CD4-positive, alpha-beta T cell treated with Interleukin-17A for 4 hours (primary cell): ENCODE data around the gene TSHR.
A peak's percentile ranks its signal among the peaks of the same experiment; 100 is the strongest.
"Not testable (repeated sequence)": the region's sequence is repeated elsewhere in the genome, so short reads cannot be mapped to it uniquely, and the experiment has no call there.

ENCODE experiments used
- DNase-seq: peaks from one replicate; pipeline ENCODE4 v3.0.0-alpha.2; 2020; ENCODE audit warnings: mixed read lengths

TSHR gene

GRCh38 chr14:80955416-80955941, at the start of gene TSHR:
Gene TSHR, plus strand, starts transcription at chr14:80955621. Its CDS starts 60 bp downstream, at chr14:80955681.
- peak; percentile 37 for DNase-seq

- DNase-seq = no peak
These were observed 49.1 kb upstream of the TSHR start for GRCh38 chr14:80906336-80906735.

DNA sequence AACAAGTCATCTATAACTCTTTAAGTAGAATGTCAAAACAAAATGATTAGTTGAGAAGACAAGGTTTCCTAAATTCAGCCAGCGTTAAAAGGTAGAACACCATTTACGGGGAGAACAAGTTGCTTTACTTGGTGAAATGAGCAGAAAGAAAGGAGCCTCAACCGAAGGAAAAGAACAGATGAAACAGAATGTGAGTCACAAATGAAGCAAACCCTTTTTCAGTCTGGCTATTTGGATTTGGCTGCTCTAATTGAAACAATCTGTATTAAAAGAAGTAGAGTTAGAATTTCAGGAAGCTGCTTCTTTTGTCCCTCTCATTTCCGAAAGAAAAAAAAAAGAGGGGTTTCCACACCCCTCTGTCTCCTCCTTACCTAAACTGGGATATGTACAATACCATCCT, 48.5 kb upstream of the TSHR start:
- no peak for DNase-seq

DNA sequence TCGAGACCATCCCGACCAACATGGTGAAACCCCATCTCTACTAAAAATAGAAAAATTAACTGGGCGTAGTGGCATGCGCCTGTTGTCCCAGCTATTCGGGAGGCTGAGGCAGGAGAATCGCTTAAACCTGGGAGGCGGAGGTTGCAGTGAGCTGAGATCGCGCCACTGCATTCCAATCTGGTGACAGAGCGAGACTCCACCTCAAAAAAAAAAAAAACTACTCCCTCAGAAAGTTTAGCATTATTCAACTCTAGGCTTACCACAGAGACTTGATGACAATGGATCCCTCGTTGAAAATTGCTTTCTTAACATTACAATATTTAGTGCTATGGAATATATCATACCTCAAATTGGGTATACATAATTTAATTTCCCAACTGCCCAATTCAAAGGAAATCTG, 43.4 kb upstream of the TSHR start:
- DNase-seq = not testable (repeated sequence)

DNA sequence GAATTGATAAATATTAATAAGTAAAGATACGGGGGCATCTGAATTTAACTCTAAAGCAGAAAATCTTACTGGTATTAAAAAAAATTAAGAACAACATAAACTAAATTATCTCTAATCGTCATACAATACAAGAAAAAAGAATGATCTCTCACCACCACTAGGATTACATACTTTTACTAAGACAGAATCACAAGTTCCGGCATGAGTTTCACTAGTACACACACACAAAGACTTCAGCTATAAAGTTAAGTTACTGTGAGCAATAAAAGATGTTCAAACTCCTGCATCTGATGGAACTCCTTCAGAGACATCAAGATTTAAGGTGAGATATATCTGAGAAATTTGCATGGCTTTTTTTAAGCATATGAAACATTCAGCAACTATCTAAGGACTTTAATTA, 35.8 kb upstream of the TSHR start:
- no peak for DNase-seq

GRCh38 chr14:80923368-80923767, 32.1 kb upstream of the TSHR start:
- DNase-seq = no peak

DNA sequence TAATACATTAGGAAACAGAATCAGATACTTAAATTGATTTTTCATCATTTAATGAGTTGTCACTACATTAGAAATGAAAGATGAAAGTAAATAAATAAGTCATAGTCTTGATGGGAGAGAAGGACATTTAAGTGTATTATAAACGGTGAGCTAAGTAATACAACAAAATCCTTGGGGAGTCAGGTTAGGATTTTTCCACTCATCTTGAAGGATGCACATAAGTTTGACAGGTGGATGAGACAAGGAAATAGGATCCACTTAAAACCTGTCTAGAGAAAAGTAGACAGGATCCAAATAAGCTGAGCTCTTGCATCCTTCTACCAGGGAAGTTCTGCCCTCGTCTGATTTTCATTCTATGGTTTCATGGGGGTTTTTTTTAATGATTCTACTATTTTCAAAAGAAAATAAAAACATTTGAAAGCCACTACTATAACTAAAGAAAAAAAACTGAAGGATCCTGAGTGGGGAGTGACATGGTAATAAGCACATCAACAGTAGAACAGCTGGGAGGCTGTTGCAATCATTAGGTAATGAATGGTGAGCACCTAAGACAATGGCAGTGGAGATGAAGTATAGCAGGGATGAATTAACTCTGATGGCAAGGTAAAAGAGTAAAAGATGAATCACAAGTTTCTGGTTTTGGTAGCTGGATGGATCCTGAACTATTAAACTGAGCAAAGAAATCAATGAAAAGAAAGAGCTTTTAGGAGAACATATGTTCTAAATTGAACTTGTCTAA, 30.9 kb upstream of the TSHR start:
- no peak for DNase-seq

GRCh38 chr14:80926397-80927082, 28.9 kb upstream of the TSHR start:
- DNase-seq = no peak

DNA sequence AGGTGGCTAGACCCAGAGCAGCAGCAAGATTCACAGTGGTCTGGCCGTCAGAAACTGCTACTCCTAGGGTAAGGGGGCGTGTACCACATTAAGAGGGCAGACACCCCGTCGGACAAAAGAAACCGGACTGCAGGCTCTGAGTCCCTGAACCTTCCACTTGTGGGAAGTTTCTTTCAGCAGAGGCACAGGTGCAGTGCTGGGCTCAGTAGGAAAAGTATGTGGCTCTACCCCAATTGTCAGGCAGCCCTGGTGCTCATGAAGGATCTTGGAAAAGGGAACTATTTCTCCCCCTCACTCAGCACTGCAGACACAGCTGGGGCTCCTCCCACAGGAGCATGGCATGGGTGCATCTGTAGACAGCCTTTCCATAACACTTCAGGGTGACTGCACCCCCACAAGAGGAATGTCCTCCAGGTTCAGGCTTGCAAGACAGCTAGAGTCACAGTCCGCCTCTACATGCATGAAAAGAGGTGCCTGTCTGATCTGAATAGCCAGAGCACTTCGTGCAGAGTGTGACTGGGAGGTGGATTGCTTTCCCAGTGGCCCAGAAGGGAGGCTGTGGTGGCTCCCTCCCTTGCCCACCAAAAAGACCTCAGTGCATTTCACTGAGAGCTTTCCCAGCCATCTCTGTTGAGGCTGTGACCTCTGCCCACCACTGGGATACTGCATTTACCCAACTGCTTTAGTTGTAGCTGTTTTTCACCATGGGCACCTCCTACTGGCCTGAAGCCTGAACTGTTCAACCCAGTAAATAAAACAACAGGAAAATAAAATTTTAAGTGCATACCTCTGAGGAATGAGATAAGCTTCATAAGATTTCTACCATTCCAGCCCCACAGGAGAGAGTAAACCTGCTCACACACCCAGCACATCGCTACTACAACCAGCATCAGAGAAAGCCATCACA, 28.1 kb upstream of the TSHR start:
- DNase-seq = no peak

DNA sequence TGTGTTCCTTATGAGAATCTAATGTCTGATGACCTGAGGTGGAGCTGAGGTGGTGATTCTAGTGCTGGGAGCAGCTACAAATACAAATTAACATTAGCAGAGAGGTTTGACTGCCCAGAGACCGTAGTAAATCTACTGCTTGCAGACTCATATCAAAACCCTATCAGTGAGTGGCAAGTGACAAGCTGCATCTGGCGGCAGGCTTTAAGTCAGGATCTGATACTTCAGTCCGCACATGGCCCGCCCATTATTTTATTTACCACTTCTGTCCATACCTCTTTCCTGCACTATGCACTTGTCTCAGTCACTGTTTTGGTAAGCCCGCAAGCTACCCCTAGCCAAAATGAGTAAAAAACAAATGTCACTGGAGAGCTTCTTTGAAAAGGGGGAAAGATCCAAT, 25.3 kb upstream of the TSHR start:
- no peak for DNase-seq

- DNase-seq = peak; percentile 56
These were observed 24.5 kb upstream of the TSHR start for GRCh38 chr14:80930836-80931389.

DNA sequence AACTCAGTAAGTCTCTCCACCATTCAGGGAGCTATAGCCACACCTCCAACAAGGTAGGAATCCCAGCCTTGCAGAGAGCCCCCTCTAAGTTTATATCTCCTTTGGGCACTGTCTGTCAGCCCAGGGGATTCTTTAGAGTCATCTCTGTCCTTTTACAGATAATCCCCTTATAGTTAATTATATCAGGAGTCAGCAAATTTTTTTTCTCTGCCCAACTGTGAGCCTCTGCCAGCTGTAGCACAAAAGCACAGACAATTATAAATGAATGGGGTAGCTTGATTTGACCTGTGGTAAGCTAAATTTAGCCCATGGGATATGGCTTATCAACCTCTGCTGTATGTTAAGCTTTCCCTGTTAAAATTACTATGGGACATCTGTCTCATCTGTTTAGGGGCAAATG, 22.1 kb upstream of the TSHR start:
- no peak for DNase-seq

DNA sequence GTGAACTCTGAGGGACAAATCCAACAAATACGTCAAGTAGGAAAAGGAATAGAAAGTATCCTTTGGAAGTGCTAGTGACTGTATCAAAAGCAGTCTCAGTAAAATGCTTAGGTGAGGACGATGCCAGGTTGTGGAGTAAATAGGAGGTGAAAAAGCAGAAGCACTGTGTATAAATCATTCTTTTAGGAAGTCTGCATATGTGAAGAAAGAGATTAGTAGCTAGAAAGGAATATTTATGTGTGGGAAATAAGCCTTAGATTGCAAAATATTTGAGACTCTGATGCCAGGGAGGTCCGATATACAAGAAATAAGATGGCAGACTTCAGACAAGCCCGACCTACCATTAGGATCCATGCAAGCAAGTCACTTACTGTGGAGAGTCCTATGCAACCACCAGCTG, 21.7 kb upstream of the TSHR start:
- DNase-seq = no peak

GRCh38 chr14:80940146-80940545, 15.3 kb upstream of the TSHR start:
- no peak for DNase-seq

- peak; percentile 90 for DNase-seq
These were observed 13.9 kb upstream of the TSHR start, which contains the start of gene CEP128 for GRCh38 chr14:80941241-80942185. Gene CEP128, minus strand, starts transcription at chr14:80941738.

GRCh38 chr14:80942191-80942600, 13.2 kb upstream of the TSHR start:
- DNase-seq = no peak

GRCh38 chr14:80944861-80945617, 10.4 kb upstream of the TSHR start:
- no peak for DNase-seq

- no peak for DNase-seq
These were observed 9.2 kb upstream of the TSHR start for GRCh38 chr14:80946187-80946586.

GRCh38 chr14:80946797-80947196, 8.6 kb upstream of the TSHR start:
- DNase-seq = no peak

- DNase-seq = no peak
These were observed 7.1 kb upstream of the TSHR start for GRCh38 chr14:80948291-80948690.

- DNase-seq = no peak
These were observed 3.9 kb upstream of the TSHR start for GRCh38 chr14:80951491-80951890.
